Measurements from ENCODE around the gene KCNJ1.

Gene KCNJ1

DNA sequence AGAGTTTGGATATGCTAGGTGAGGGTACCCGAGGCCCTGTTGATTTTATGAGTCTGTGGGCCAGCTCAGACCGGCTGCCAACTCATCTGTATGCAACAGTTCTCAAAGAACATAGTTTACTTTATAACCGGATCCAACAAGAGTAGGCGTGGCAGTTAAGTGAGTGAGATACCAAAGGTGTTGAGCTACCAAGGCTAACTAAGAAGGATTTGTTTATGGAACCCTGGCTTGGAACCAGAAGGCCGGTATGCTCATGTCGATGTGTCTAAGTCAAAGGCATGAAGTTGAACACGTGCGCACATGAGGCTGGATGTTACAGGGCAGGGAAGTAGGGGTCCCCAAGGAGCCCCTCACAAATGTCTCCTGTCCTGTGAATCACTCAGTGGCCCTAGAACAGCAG lies at the start of gene KCNJ1:
Gene KCNJ1 (minus strand): TSS at position 20 of the 400 bp plus-strand sequence. CDS start 27,053 bp downstream, outside the sequence.
- DNase-seq: no peak

DNA sequence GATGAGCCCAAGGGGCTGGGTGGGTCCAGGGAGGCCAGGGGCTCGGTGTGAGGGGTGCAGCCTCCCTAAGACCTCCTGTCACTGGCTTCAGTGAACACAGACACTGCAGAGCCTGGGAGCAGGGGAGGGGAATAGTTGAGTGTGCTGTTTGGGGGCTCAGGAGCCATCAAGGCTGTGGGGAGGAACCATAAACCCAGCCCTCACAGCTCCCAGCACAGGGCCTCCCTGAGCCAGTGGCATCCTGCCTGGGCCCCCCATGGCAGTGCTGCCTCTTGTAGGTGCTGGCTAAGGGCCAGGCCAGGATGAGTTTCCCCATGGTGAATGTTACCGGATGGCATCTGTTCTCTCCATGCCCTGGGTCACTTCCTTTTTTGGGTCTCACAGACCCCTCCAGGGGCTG lies 49.6 kb upstream of the KCNJ1 start:
- DNase-seq: no peak

DNA sequence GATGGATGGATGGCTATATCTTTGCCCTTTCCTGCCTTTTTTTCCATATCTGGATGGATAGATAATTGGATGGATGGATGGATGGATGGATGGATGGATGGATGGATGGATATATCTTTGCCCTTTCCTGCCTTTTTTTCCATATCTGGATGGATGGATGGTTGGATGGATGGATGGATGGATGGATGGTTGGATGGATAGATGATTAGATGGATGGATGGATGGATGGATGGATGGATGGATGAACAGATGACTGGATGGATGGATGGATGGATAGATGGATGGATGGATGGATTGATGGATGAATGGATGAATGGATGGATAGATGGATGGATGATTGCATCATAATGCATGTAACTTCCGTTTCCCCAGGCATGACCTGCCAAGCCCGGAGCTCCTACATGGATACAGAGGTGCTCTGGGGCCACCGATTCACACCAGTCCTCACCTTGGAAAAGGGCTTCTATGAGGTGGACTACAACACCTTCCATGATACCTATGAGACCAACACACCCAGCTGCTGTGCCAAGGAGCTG lies 49.0 kb upstream of the KCNJ1 start:
- no peak for DNase-seq

DNA sequence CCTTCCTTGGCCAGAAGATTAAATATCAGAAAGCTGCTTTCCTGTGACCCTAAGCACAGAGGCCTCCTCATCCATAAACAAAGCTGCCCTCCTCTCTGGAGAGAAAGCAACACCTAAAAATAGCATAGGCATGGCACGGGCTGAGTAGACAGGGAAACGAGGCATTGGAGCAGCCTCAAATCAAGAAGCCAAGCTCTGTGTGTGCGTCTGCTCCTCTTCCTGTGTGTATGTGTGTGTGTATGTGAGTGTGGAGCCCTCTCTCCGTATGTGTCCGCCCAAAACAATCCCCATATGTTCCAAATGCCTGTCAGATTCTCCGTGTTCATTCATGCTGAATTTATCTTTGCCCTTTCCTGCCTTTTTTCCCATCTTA lies 48.0 kb upstream of the KCNJ1 start:
- no peak for DNase-seq

DNA sequence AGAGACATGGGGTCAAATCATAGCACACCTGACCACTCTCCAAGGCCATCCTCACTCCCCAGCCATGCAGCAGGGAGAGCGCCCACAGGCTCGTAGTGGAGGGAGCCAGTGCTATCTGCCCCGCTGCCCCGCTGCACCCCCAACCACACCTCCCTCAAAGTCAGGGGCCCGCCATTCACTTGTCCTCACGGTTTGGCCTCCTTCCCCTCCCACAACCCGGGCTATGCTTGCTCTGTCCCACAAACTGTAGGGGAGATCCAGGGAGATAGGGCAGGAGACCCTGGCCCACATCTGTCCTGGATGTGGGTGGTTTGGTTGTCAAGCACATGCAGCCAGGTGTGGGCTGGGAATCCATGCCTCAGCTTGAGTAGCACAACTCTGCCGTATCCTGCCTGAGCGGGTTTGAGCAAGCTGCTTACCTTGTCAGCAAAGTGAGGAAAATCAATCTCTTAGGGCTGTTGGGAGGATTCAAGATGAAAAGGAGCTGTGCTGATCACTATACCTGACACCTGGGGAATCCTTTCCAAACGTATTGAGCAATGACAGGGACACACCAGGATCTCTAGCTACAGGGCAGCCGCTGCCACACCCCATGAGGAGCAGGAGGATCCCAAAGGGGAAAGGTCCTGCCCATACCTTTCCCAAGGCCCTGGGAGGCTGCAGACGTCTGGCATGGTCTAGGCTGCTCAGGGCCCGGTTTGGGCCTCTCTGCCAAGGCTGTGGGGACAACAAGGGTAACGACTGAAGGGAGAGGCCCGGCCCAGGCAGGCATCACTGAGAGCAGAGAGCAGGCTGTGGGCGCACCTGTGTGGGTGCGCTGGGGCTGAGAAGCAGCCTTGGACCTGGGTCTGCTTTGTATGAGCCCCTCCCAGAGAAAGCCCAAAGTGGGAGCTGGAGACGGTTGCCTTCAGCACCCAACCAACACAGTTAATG lies 47.4 kb upstream of the KCNJ1 start:
- DNase-seq: no peak

DNA sequence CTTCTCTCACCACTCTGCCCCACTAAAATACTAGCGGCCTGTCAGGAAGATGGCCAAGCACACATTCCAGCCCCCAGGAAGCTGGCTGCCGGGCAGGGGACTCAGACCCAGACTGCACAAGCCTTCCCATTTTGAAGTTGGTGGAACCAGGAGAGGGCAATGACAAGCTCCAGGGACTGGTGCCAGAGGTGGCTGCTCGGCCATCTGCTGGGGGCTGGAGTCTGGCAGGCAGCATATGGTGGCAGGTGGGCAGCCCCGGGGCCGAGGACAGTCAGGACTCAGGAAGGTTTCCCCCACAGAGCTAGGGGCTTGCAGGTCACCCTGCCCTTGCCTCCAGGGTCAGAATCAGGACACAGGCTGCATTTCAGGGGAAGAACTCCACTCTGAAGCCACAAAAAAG lies 46.7 kb upstream of the KCNJ1 start:
- DNase-seq: no peak

DNA sequence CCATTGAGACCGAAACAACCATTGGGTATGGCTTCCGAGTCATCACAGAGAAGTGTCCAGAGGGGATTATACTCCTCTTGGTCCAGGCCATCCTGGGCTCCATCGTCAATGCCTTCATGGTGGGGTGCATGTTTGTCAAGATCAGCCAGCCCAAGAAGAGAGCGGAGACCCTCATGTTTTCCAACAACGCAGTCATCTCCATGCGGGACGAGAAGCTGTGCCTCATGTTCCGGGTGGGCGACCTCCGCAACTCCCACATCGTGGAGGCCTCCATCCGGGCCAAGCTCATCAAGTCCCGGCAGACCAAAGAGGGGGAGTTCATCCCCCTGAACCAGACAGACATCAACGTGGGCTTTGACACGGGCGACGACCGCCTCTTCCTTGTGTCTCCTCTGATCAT lies 44.6 kb upstream of the KCNJ1 start:
- no peak for DNase-seq

DNA sequence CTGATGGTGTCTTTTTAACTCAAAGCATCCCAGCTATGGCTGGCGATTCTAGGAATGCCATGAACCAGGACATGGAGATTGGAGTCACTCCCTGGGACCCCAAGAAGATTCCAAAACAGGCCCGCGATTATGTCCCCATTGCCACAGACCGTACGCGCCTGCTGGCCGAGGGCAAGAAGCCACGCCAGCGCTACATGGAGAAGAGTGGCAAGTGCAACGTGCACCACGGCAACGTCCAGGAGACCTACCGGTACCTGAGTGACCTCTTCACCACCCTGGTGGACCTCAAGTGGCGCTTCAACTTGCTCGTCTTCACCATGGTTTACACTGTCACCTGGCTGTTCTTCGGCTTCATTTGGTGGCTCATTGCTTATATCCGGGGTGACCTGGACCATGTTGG lies 44.1 kb upstream of the KCNJ1 start:
- no peak for DNase-seq

DNA sequence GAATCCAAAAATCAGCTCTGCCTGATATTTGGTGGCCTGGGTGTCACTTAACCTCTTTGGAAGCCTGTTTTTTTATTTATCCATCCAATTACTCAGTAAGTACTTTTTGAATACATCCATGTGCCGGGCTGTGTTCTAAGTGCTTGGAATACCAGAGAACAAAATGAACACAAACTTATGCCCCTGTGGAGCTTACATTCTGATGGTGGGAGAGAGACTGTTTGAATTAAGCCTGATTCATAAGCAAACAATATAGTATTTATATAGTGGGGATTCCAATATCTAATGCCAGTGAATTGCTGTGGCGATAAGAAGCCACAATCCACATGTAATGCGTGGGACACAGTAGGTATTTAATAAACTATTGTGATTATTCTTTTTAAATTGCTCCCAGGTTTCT lies 43.5 kb upstream of the KCNJ1 start:
- DNase-seq: no peak

DNA sequence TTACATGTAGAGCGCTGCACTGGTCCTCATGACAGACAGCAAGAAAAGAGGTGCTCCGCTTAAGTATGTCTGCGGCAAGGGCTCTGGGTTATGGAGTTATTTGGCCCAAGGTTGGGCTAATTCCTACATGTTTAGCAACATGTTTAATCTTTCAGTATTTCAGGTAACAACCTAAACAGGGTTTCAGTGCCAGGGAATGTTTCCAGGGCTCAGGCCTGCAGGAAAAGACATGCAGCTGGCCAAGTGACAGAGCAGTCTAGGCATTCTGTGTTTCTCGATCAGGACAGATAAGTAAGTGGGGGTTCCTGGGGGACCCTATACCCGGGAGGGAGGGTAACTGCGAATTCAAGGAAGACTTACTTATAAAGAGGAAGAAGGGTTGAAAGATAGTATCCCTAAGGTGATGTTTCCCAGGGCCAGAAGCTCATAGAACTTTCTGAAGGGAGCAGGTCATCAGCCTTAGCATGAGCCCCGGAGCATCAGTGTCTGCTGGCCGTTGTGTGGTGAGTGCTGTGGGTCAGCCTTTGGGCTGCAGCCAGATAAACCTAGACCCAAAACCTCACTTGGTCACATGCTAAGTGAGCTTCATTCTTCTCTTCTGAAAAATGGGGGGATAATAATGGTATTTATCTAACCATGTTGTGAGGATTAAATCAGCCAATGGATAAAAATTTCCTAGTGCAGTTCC lies 42.5 kb upstream of the KCNJ1 start:
- no peak for DNase-seq

DNA sequence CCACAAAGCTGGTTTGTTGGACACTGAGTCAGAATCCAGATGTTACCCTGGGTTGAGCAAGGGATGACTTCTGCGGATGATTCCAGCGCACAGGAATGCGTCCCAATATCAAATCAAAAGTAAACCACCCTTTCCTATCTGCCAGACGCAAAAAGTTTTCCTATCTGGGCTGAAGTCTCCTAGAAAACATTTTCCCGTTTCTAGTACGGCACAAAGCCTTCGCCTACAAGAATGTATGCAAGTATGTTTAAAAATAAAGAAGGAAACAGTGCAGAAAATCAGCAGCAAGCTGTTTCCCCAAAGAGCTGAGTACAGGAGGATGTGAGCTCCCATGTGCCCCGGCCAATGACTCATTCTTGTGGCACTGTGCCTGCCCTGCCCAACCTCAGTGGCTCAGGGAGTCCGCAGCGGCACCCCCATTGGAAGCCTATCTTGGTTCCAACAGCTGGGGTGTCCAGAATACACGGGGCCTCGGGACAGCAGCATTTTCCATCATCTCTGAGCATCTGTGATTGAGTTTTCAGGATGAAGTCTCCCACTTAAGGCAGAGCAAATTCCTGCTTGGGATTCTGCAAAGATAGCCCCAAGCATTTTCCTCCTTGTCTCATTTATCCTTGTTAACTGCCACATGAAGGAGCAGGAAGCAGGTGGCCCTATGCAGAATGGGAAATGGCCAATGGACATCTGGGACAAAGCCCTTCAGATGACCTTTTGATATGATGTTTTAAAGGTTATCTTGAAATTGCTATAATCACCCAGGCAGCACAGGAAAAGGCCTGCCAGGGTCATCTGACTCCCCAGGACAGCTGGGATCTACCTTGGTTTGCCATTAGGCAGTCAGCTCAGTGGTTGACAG lies 41.5 kb upstream of the KCNJ1 start:
- DNase-seq: no peak

DNA sequence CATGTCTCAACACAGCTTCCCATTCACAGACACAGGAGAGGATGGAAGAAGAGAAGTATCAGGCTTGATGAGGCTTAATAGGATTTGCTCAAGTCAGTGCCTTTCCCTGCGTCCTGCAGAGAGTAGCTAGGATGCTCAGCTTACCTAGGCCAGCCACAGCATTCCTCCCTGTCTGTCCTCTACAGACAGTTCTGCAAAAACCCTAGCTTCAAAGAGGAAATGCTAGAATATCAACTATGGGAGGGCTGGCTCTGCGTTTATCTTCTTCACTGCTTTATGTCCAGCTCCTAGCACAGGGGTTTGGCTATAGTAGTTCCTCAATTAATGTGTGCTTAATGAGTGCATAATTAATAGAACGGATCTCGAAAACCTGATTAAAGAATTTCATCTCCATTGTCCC lies 40.5 kb upstream of the KCNJ1 start:
- DNase-seq: no peak

DNA sequence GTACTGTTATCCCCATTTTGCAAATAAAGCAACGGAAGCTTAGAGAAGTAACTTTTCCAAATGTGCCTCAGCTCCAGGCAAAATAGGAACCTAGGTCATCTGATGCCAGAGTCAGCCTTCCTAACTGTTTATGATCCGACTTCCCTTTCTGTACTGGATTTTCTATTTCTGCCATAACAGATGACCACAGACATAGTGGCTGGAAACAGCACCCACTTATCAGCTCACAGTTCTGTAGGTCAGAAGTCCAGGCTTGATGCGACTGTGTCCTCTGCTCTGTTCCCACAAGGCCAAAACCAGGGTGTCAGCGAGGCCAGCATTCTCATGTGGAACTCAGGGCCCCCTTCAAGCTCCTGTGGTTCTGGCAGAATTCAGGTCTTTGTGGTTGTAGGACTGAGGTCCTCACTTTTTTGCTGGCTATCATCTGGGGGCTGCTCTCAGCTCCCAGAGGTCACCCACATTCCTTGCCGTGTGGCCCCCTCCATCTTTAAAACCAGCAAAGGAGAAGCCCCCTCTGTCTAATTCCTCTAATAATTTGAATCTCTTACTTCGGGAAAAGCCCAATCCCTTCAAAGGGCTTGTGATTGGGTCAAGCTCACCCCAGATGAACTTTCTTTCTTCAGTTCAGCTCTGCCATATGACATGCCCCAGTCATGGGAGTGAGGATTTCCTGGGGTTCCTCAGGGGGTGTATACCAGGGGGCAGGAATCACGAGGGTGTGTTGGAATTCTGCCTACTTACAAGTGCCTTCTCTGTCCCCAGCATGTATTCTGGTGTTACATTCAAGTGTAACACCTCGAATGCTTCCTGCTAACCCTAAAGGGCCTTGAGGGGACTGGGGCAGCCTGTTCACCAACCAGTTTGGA lies 39.3 kb upstream of the KCNJ1 start:
- DNase-seq: no peak

DNA sequence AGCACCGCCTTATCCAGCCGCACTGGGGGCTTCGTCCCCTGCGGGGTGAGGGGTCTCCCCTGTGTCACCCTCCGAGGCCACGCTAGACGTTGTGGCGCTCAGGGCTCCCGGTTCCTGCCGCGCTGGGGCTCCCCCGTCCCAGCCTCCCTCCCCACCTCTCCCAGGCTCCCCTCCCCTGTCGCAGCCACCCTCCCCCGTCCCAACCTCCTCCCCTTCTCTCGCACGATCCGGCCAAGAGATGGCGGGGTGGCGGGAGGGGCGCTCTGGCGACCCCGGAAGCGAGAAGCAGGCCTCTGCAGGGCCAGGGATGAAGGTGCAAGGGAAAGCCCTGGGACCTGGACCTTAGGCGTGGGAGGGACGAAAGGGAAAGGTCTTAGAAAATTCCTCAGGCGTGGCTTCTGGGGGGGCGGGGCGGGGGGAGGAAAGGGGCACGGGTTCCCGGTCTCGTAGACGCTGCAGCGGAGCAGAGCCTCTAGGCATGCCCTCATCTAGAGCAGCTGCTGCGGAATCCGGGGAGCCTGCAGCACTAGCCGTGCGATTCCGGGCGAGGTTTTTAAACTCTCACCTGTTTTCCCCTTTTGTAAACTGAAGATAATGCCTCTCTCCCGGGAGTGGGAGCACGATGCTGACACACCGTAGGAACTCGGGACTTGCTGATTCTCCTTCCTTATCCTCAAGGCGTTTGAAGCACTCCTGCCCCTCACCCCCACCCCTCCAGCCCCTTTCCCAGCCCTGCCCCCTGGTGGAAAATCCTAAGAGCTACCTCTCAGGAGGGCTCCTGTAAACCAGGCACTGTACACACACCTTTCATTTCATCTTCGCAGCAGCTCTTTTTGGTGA lies 38.5 kb upstream of the KCNJ1 start:
- DNase-seq: peak in 1 of 4 experiments; percentile 8

DNA sequence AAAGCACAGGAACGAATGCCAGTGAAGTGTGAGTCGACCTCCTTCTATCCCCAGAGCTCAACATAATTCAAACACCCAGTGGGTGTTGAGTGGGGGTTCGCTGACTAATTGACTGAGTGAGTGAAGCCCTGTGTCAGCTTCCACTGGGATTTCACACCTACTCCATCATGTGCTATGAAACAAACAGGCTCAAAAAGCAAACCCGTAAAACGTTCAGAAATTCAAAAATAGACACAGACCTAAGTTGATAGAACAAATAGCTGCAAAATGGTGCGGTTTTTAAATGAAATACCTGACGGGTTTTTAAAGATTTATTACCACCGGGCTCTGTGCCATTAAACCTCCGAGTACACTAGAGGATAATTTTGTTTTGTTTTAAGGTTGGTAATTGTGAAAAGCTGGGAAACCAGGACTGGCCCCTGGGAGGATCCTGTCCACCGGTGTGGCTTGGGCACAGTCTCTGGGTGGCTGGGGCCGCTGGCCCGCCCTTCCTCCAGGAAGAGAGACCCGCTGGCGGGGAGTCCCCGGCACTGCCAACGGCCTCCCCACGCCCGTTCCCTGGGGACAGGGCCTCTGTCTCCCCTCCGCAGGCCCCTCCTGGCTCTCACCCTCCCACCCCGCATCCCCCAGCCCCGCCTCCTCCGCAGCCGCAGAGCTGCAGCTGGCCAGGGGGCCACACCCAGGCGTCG lies 37.7 kb upstream of the KCNJ1 start:
- no peak for DNase-seq

DNA sequence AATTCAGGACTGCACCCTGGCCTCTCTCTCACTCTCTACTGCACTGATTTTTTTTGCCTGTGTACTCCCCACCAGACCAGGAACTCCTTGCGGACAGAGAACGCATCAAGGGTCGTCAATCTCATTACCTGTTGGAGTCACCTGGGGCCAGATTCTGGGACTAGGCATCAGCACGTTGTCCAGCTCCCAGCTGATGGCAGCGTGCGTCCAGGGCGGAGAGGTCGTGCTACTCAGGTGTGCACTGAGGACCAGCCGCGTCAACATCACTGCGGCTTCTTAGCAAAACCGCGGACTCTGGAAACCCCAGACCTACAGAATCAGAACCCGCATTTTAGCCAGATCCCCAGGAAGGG lies 37.2 kb upstream of the KCNJ1 start:
- no peak for DNase-seq

DNA sequence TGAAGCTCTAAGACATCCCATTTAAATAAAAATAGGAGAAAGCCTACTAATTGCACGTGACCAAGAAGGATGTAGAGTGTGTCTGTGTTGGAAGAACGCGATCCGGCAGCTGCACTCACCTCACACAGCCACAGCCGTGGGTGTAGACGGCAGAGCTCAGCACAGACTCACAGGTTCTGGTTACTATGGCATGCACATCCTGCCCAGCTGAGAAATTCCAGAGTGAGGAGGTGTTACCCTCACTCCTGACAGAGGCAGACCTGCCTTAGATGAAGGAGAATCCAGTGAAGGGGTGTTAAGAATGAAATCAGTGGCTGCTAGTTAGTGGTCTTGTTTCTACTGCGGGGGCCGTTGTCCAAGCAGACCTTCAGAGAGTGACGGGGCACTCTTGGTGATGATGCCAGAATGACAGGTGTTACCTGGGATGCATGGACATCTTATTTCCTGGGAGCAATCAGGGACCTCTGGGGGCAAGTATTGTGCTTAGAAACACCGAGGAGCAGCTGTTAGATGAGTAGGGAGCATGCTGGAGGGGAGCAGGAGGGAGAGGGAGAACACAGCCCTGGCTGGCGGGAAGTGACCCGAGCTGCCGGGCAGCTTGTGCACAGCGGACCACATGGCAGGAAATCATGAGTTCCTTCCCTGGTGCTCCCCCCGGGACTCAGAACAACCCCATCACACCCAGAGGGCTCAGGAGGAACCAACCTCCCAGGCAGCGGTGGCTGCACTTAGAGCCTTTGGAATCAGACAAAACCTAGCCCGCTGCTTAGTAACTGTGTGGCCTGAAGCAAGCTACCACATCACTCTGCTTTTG lies 36.4 kb upstream of the KCNJ1 start:
- no peak for DNase-seq

DNA sequence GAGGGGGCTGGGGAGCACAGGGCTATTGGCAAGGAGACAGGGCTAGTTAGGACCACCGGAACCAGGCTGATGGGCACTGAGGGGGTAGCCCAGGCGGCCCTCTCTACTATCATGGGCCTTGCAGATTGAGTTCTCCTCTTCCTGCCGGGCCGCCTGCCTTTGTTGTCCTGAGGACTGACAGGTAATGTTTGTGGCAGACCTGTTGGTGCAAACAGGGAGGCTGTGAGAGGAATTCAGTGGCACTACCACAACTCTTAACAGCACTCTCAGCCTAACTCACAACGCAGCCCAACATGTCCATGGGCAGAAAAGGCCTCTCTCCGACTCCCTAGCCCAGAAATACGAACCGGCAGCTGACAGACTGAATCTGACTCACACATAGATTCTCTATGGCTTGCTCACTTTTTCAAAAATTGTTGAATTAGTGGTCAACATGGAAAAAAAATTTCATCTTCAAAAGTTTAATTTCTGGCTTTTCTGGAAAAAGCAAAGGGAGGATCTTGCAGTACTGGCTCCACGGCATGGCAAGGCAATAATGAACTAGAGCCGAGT lies 35.5 kb upstream of the KCNJ1 start:
- DNase-seq: no peak
